NT2/D1 (cell line): ENCODE data around the gene PHLPP1.

Source experiments
- SUZ12 ChIP-seq: IDR thresholded peaks from 2 replicates; pipeline ENCODE4 v1.6.1; 2011; ENCODE audit not compliant: insufficient read length, insufficient read depth; ENCODE audit errors: extremely low read depth
- ZNF274 ChIP-seq: IDR thresholded peaks from 2 replicates; pipeline ENCODE4 v1.6.1; 2011; ENCODE audit warnings: mild to moderate bottlenecking, low read depth, low read length

- TF ChIP-seq ZNF274, result no peak
- TF ChIP-seq SUZ12, result no peak
Measured at GRCh38 chr18:62716619-62717168, 1.4 kb downstream of the PHLPP1 start.
